LoVo (cell line): Measurements from ENCODE around the gene TNFRSF25.
"Not testable (repeated sequence)": the region's sequence is repeated elsewhere in the genome, so short reads cannot be mapped to it uniquely, and the experiment has no call there.

Experiments used
- DNase-seq: peaks from one replicate; pipeline ENCODE4 v3.0.0-alpha.2; 2016; ENCODE audit warnings: low spot score

The TNFRSF25 gene

DNA sequence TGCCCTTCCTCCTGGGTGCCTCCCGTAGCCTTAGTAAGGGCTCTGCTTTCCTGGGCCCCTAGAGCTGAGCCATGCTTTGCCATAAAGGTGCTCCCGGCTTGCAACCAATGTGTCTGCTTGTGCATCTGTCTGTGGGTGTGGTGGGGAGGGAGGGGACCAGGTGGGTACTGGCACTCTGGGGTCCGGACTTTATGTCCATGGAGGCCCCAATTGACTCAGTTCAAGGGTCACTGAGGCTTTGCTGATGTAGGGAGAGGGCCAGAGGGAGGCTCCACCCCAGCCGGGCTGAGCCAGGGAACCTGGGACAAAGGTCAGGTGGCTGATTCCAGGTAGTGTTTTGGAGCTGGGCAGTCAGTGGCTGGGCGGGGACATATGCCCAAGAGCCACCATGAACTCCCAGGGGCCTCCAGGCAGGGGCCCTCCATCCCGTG, 15.0 kb downstream of the TNFRSF25 start:
- DNase-seq: no peak

DNA sequence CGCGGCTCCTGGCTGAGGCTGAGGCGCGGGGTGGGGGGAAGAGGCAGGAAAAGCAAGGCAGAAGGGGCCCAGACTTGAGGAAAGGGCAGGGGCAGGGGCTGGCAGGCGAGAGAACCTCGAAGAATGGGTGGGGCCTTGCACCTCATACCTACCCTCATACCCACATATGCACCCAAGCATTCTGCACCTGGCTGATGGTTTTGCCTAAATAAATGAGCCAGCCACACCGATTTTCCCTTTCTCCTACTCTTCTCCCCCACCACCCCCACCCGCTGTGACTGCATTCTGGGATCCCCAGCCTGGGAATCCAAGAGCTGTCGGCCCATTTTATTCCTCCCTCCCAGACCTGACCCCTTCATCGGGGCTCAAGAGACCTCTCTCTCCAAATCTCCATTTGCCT, 15.5 kb downstream of the TNFRSF25 start:
- not testable (repeated sequence) for DNase-seq

DNA sequence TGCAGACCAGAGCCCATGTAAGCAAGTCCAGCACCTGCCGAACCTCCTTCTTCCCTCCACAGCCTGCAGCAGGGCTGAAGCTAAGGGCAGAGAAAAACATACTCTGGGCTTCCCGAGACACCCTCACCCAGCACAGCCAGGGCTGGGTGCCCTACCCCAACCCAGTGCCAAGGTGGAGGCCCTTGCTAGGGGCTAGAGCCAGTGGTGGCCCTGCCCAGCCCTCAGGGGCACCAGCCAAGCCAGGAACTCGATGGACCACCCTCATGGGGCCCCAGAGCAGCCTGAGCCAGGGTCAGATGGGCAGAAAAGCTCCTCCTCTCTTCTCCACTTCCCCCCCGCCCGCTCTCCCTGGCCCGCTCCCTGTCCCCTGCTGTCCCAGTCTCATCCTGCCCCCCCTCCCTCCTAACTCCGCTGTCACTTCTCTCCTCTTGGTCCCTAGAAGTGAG, 15.9 kb downstream of the TNFRSF25 start:
- no peak for DNase-seq

DNA sequence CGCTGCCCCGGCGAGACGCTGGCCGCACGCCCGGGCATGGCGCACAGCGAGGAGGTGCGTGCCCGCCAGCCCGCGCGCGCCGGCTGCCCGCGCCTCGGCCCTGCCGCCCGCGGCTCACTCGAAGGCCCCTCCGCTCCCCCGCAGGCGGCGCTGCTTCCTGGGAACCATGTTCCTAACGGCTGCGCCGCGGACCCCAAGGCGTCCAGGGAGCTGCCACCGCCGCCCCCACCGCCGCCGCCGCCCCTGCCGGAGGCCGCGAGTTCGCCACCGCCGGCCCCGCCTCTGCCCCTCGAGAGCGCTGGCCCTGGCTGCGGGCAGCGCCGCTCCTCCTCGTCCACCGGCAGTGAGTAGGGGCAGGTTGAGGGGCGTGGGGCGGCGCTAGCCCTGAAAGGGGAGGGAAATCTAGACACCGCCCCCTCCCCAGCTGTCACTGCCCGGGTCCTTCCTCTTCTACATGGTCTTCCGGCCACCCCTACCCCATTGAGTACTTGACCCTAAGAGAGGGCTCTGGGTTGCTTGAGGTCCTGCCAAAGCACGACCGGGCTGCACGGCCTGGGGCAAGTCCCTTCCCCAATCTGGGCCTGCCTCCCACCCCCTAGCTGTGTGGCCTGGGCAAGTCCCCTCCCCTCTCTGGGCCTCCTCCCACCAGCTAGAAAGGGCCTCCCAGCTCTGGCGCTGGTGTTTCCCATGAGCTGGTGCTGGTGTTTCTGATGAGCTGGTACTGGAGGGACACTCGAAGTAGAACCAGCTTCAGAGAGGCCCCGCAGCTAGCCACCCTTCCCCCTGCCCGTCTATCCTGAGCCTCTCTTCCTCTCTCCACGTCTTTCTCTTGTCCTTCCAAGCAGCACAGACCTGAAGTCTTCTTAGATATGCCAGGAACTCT, 17.0 kb downstream of the TNFRSF25 start:
- no peak for DNase-seq

DNA sequence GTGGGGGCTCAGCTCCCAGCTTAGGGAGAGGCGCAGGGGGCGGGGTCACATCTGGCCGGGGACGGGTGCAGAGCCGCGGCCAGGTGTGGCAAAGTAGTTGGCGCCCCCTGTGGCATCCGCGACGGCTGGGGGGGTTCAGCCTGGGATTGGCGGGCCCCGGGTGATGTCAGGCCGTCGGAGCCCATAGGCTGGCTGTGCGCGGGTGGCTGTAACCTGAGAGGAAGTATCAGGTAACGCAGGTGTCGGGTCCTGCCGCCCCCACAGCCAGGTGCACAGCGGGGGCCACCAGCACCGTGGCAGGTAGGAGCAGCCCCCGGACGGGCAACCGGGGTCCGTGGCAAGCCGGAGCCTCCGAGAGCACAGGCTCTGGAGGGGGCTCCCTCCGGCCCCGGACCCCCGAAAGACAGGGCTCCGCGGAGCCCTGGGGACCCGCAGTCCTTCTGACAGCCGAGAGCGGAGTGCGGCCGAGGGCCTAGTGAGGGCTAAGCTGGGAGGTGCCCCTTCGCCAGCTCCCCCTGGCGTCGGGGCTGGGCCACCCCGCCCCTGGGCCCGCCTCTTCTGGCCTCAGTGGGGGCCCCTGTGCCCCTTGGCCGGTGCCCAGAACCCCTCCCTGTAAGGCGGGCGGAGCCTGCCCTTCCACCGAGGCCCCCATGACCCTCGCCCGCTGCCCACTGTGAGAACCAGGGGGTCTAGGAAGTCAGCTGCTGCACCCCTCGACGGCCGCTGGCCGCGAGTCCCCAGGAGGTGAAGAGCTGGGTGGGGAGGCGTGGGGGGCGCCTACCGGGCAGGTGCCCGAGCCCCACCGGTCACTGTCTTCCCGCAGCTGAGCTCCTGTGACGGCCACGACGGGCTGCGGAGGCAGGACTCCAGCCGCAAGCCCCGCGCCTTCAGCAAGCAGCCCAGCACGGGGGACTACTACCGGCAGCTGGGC, 17.9 kb downstream of the TNFRSF25 start:
- no peak for DNase-seq

DNA sequence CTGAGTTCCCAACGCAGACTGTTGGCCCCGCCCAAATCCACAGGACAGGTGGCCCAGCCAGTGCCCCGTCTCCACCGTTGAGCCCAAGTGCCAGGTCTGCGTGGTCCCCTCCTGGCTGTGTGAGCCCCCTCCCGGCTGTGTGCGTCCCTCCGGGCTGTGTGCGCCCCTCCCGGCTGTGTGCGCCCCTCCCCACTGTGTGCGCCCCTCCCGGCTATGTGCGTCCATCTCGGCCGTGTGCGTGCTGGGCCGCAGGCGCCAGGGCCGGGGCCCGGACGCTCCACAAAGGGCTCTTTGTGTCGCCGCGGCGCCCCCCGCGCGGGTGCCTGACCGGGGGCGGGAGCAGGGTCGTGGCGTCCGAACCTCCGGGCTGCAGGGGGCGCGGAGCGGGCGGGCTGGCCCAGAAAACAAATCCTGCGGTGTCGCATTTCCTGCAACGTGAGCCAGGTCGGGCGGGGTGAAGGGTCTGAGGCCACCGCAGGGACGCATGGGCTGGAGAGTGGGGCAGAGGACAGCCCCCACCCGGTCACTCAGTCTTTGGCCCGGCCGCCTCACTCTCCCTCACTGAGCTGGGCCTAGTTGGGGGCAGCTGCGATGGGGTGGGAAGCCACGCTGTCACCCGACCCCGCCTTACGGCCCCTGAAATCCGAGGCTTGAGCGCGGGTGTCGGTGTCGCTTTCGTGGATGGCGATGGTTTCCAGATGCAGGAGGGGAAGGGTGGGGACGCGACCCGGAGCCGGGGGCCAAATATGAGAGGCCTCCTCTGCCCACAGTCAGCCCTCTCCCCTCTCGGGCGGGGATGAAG, 18.8 kb downstream of the TNFRSF25 start:
- DNase-seq: no peak

DNA sequence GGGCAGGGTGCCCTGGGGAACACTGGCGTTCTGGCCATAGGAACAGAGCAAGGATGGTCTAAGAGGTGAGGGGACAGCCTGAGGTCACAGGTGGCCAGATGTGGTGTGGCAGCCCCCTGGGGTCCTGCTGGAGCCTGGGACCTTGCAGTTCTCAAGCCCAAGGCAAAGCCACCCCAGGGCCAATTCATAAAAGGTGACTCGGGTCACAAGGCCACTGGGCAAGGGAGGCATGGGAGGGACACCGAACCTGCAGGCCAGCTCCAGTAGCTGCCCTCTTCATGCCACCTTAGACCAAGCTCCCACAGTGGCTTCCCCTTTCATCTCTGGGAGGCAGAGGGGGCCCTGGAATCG, 19.3 kb downstream of the TNFRSF25 start:
- no peak for DNase-seq

DNA sequence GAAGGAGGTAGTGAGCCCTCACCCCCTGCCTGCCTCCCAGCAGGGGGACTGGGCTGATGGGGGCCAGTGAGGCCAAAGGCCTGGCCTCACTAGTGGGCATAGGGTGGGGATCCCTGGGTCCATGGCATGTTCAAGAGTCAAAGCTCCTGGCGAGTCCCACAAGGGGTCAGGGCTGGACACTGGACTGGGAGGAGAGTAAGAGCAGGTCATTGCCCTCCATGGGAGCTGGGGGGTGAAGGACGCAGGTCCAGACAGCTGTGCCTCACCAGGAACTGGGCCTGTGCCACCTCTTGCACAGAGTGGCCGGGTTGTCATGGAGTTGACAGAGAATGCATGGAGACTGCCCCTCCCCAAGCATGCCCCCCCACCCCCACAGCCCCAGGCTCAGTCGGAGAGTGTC, 20.0 kb downstream of the TNFRSF25 start:
- not testable (repeated sequence) for DNase-seq

DNA sequence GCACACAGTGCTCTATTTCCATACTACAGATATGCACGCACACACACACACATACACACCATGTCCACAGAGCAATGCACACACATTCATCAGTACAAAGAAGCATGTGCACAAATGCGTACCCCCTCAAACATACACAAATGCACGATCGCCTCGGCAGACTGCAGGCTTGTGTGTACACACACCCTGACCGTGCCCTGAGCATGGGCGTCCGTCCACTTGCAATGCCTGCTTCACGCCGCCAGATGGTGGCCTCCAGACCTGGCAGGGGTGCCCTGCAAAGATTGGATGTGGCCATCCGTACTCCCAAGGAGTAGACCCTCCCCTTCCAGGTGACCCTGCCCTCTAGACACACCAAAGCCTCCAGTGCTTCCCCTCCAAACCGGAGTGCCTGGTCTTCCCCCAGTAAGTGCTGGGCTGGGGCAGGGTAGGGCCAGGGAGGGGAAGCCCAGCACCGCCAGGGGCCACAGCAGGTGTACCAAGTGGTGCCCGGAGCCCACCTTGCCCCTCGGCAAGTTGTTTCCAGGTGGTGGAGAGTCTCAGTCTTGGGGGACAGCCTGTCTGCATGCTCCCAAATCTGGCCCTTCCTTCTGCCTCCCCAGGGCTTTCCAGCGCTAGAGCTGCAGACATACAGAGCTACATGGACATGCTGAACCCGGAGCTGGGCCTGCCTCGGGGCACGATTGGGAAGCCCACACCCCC, 20.8 kb downstream of the TNFRSF25 start:
- peak; percentile 11 for DNase-seq

DNA sequence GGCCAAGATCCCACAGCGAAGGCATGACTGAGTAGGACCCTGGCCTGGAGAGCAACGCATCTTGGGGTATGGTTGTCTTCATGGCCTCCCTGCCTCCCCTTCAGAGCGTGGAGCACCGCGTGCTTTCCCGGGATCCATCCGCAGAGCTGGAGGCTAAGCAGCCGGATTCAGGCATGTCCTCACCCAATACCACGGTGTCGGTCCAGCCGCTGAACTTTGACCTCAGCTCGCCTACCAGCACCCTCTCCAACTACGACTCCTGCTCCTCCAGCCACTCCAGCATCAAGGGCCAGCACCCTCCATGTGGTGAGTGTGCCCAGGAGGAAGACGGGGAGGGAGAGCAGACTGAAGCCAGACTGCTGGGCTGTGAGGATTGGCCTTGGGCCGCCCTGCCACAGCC, 21.6 kb downstream of the TNFRSF25 start:
- no peak for DNase-seq

DNA sequence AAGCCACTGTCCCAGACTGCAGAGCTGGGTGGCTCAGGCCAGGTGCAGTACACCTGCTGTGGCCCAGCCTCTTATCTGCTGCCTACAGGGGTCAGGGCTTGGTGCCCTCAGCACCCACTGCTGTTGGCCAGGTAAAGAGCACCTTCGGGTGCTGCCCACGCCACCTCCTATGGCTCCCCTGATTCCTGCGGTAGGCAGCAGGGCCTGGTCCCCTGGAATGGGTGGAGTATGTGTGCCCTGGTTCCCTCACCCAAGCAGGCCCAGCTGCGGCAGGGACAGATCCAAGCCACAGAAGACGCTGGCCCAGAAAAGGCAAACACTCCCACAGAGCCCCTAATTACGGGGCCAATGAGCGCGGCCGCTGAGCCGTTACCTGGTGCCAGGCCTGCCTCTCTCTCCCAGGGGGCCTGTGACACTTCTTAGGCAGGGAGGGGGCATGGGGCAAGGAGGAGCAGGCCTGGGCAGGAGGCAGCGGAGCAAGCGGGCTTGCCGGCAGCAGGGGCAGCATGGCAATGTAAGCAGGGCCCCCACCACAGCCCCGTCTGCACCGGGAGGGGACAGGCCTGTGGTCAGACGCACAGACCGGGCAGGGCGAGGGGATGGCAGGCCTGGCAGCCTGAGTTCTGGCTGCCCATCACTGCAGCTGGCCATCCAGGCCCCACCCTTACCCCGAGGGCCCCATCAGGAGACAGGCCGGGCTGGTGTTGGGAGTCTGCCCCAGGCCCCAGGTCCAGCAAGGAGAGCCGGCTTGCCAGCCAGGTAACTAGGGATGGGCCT, 22.4 kb downstream of the TNFRSF25 start:
- no peak for DNase-seq

DNA sequence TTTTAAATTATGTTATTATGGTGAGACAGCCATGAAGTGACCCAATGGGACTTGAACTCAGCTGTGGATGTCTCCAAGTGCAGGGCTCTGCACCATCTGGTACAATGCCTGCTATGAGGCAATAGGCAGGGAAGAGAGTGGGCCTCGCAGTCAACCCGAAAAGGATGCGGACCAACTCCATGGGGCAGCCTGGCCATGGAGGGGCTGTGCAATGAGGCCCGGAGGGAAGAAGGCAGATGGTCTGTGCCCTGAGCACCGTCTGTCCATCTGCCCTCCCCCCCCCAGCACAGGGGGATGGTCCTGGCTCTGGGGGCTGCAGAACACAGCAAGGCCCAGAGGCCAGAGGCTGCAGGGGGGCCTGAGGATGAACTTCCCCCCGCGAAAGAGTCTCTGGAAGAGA, 24.4 kb downstream of the TNFRSF25 start:
- DNase-seq: no peak

DNA sequence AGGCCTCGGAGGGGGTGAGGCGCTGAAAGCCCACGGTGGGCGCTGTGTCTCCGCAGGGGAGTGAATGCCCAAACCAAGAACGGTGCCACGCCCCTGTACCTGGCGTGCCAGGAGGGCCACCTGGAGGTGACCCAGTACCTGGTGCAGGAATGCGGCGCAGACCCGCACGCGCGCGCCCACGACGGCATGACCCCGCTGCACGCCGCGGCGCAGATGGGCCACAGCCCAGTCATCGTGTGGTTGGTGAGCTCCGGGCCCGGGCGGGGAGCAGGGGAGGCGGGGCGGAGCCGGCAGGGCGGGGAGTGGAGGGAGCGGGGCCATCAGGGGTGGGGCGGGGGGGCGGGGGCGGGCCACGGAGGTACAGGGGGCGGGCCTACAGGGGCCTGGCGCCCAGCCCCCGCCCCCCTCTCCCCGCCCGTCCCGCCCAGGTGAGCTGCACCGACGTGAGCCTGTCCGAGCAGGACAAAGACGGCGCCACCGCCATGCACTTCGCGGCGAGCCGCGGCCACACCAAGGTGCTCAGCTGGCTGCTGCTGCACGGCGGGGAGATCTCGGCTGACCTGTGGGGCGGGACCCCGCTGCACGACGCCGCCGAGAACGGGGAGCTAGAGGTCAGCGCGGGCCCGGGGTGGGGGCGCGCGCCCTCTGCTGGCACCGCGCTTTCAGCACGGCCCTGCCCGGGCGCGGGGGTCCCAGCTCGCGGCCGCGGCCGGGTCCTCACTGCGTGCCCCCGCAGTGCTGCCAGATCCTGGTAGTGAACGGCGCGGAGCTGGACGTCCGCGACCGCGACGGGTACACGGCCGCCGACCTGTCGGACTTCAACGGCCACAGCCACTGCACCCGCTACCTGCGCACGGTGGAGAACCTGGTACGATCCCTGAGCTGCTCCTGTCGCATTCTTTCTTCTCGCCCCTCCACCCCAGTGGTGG, 25.5 kb downstream of the TNFRSF25 start:
- peak; percentile 40 for DNase-seq

DNA sequence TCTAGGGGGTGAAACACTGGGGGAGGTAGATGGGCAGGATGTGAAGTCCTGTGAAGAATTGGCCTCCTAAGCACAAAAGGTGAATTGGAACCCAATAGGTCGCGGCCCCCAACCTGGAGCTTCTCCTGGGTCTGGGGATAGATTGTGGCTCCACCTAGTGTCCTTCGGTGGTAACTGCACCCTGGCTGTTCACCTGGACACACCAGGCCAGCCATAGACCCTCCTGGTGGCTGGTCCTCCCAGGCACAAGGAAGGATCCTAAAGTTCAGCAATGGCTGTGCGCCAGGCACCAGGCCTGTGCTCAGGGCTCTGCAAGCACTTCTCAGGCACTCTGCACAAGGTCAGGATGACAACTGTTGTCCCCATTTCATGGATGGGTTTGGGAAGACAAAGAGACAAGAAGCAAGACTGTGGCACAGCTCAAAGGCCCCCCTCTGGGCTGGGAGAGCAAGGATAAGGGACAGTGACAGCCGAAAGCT, 27.9 kb downstream of the TNFRSF25 start:
- peak; percentile 63 for DNase-seq

DNA sequence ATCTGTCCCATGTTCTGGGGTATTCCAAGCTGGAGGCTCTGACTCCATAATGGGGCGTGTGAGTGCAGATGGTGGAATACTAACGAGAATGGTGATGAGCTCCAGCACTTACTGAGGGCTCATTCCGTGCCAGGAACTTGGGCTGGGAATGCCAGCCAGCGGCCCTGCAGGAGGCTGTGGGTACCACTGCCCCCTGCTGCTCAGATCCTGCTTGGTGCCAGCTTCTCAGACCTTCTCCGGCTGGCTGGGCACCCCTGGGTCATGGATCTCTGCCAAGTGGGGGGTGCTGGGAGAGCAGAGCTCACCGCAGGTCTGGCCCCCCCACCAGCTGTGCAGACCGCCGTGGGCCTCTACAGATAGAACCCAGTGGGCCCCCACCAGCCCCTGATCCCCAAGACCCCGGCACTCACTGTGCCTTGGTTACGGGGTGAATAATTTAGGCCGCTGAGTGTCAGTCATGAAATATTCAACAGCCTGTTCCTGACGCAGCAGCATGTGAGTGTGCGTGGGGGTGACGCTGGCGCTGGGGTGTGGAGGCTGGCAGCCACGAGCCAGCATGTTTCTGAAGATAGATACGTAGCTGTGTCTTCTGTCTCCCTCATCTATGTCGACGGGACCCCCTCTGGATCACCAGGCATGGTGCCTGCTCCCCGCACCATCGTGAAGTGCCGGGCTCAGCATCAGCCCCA, 28.8 kb downstream of the TNFRSF25 start:
- DNase-seq: not testable (repeated sequence)

DNA sequence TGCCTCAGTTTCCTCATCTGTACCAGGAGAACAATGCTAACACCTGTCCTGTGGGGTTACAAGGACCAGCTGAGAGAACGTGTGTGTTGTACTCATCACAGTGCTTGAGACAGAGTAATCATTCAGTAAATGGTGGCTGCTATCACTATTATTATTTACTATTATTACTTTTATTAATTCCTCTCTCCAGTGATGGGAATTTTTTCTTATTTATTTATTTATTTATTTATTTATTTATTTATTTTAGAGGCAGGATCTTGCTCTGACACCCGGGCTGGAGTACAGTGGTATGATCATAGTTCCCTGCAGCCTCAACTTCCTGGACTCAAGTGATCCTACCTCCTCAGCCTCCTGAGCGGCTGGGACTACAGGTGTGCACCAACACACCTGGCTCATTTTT, 29.7 kb downstream of the TNFRSF25 start:
- DNase-seq: not testable (repeated sequence)

DNA sequence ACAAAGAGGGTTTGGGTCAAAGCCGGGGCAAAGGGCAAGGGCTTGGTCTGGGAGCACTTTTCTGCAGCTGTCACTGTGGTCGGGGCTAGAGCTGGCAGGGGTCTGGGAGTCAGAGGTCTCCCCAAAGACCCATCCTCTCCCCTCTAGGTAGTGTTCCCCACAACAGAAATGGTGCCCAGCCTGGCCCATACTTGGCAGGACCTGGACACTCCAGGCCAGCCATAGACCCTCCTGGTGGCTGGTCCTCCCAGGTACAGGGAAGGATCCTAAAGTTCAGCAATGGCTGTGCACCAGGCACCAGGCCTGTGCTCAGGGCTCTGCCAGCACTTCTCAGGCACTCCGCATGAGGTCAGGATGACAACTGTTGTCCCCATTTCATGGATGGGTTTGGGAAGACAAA, 30.4 kb downstream of the TNFRSF25 start:
- no peak for DNase-seq

DNA sequence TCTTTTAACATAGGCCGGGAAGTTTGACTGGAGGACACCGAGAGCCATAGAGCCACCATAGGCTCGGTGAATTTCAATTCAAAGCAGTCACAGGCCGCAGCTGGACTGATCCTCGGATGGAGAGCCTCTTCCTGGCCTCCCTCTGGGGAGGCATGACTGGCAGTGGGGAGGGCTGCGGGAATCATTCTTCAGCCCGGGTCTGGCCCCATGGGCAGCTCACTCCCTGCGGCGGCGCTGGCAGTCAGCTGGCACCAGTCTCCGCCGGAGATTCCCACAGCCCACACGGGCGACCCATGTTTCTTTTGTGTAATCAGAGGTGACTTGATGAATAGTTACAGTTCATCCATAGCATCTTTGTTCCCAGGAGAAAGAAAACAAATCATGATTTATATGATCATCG, 30.8 kb downstream of the TNFRSF25 start:
- DNase-seq: no peak

DNA sequence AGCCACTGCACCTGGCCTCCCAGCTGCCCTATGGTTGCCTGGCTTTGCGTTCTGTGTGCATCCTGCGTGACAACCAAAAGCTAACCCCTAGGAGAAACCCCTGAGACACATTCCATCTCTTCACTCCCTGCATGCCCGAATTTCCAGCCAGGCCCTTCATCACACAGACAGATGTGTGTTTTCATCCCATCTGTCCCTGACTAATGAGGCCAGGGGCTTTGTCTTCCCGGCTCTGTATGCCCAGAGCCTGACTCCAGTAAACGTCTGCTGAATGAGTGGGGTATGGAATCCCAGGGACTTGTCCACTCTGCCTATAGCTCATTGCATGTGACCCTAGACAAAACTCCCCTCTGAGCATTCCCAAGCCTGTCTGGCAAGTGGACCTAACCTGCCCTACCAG, 31.8 kb downstream of the TNFRSF25 start:
- DNase-seq: no peak
